ENCODE results near the gene OSBPL1A. TPM values are rescaled to one million over a fixed set of nuclear protein-coding genes. Genes with fewer than 3 reads are reported as not detected.
A peak's percentile ranks its signal among the peaks of the same experiment; 100 is the strongest.

The OSBPL1A gene
- 29.7 and 29.8 TPM in 2 replicates for total RNA-seq
- long read RNA-seq, full-length matches to known transcripts, result 31 of 166 reads
- long read RNA-seq, partial matches to known transcripts, result 110 of 166 reads
- long read RNA-seq, other reads (novel, unspliced or antisense), result 25 of 166 reads

GRCh38 chr18:24397694-24398368 is at the start of gene OSBPL1A:
Gene OSBPL1A (minus strand): TSS chr18:24397824. CDS start chr18:24377533, 20,291 bp downstream.
- peak; percentile 97 for DNase-seq (ENCODE audit: extremely low spot score, unreplicated experiment)
- TF ChIP-seq CTCF (IDR thresholded peaks at IDR 0.05), result no peak
- peak within 1 kb of the TSS; percentile 92 for H3K27ac Mint-ChIP-seq (ENCODE audit: unreplicated experiment)
- H3K9me3 Mint-ChIP-seq (ENCODE audit: unreplicated experiment), result no peaks in the 10 kb centered on the region
- no peaks in the 10 kb centered on the region for H3K27me3 Mint-ChIP-seq (ENCODE audit: unreplicated experiment)
- H3K36me3 Mint-ChIP-seq (ENCODE audit: unreplicated experiment), result no peaks in the 10 kb centered on the region
- H3K4me1 Mint-ChIP-seq (ENCODE audit: unreplicated experiment), result peaks cover 30% of the 10 kb centered on the region
- H3K4me3 Mint-ChIP-seq (ENCODE audit: unreplicated experiment), result peak within 1 kb of the TSS; percentile 83

- Mint-ChIP-seq H3K27me3 (ENCODE audit: unreplicated experiment) (no peaks in the 10 kb centered on the region), H3K4me3 (ENCODE audit: unreplicated experiment) (no peak overlapping the region), H3K36me3 (ENCODE audit: unreplicated experiment) (peaks cover 58% of the 10 kb centered on the region), H3K4me1 (ENCODE audit: unreplicated experiment) (no peaks in the 10 kb centered on the region), H3K27ac (ENCODE audit: unreplicated experiment) (no peak overlapping the region), H3K9me3 (ENCODE audit: unreplicated experiment) (no peaks in the 10 kb centered on the region)
- no peak for DNase-seq (ENCODE audit: extremely low spot score, unreplicated experiment)
- TF ChIP-seq CTCF (IDR thresholded peaks at IDR 0.05), result peak; percentile 36
Observed at GRCh38 chr18:24446953-24447538, 49.4 kb upstream of the OSBPL1A start.

- TF ChIP-seq CTCF (IDR thresholded peaks at IDR 0.05), result no peak
- H3K27ac Mint-ChIP-seq (ENCODE audit: unreplicated experiment), result no peak overlapping the region
- peaks cover 62% of the 10 kb centered on the region for H3K36me3 Mint-ChIP-seq (ENCODE audit: unreplicated experiment)
Observed at GRCh38 chr18:24446453-24446852, 48.8 kb upstream of the OSBPL1A start.

GRCh38 chr18:24443870-24444269 is 46.2 kb upstream of the OSBPL1A start:
- Mint-ChIP-seq H3K27me3 (ENCODE audit: unreplicated experiment) (no peaks in the 10 kb centered on the region), H3K4me1 (ENCODE audit: unreplicated experiment) (no peaks in the 10 kb centered on the region), H3K4me3 (ENCODE audit: unreplicated experiment) (no peak overlapping the region), H3K27ac (ENCODE audit: unreplicated experiment) (no peak overlapping the region), H3K36me3 (ENCODE audit: unreplicated experiment) (peaks cover 63% of the 10 kb centered on the region), H3K9me3 (ENCODE audit: unreplicated experiment) (no peaks in the 10 kb centered on the region)
- TF ChIP-seq CTCF (IDR thresholded peaks at IDR 0.05), result no peak
- DNase-seq (ENCODE audit: extremely low spot score, unreplicated experiment), result no peak

More at GRCh38 chr18:24446453-24446852, 48.8 kb upstream of the OSBPL1A start:
- DNase-seq (ENCODE audit: extremely low spot score, unreplicated experiment), result no peak
- Mint-ChIP-seq H3K4me3 (ENCODE audit: unreplicated experiment) (no peak overlapping the region), H3K9me3 (ENCODE audit: unreplicated experiment) (no peaks in the 10 kb centered on the region), H3K27me3 (ENCODE audit: unreplicated experiment) (no peaks in the 10 kb centered on the region), H3K4me1 (ENCODE audit: unreplicated experiment) (no peaks in the 10 kb centered on the region)

- no peak for TF ChIP-seq CTCF (IDR thresholded peaks at IDR 0.05)
- Mint-ChIP-seq H3K27me3 (ENCODE audit: unreplicated experiment) (no peaks in the 10 kb centered on the region), H3K27ac (ENCODE audit: unreplicated experiment) (no peak overlapping the region), H3K36me3 (ENCODE audit: unreplicated experiment) (peaks cover 44% of the 10 kb centered on the region), H3K4me1 (ENCODE audit: unreplicated experiment) (peaks cover 4% of the 10 kb centered on the region), H3K9me3 (ENCODE audit: unreplicated experiment) (no peaks in the 10 kb centered on the region), H3K4me3 (ENCODE audit: unreplicated experiment) (no peak overlapping the region)
- DNase-seq (ENCODE audit: extremely low spot score, unreplicated experiment), result no peak
Observed at GRCh38 chr18:24436939-24437338, 39.3 kb upstream of the OSBPL1A start.

Data from osteocyte (in vitro differentiated cells).